PC-3 (cell line): Measurements from ENCODE around the gene MATN1. TPM values are rescaled to one million over a fixed set of nuclear protein-coding genes. Genes with fewer than 3 reads are reported as not detected.

Source experiments
- ATAC-seq: fragments of 200-7000 bp; cut with Tn5 transposase; 2 replicates; pipeline ENCODE4 v1.9.1; 2020; ENCODE audit warnings: mild to moderate bottlenecking, moderate library complexity
- BruUV-seq: library from RNA; stranded (reverse); fragments of 400-500 nt; replicated peaks from 2 replicates; lab custom pipeline; 2021; lab: Mats Ljungman, UMichigan
- CTCF ChIA-PET: fragments of 300-600 bp; sonication (Branson Sonifier 250); formaldehyde crosslinking; loops from one replicate; lab custom pipeline; 2022; ENCODE audit warnings: antibody characterized with exemption; lab: Charles Lee
- POLR2A ChIA-PET: fragments of 300-600 bp; sonication (Branson Sonifier 250); formaldehyde crosslinking; loops from one replicate; lab custom pipeline; 2022; ENCODE audit warnings: antibody characterized with exemption; ENCODE audit not compliant: unreplicated experiment; lab: Charles Lee
- DNase-seq: peaks from one replicate; pipeline ENCODE4 v3.0.0-alpha.2; 2015
- H2AFZ ChIP-seq: fragments of 300-600 bp; sonication (generic); 2 replicates; pipeline ENCODE4 v1.6.0; 2016; ENCODE audit warnings: antibody characterized with exemption, low read length
- H3F3A ChIP-seq: fragments of 300-600 bp; sonication (generic); one replicate; pipeline ENCODE4 v1.6.0; 2017; ENCODE audit warnings: antibody characterized with exemption, low read length, control low read depth, mild to moderate bottlenecking; ENCODE audit not compliant: unreplicated experiment
- H3K27ac ChIP-seq: fragments of 300-600 bp; sonication (generic); 2 replicates; pipeline ENCODE4 v1.5.1; 2016; ENCODE audit warnings: mild to moderate bottlenecking, low read length
- H3K27me3 ChIP-seq: fragments of 300-600 bp; sonication (generic); 2 replicates; pipeline ENCODE4 v1.6.1; 2016; ENCODE audit warnings: low read length, mixed read lengths
- H3K36me3 ChIP-seq: fragments of 300-600 bp; sonication (generic); 2 replicates; pipeline ENCODE4 v1.6.1; 2016; ENCODE audit warnings: low read depth, mixed run types, low read length, mixed read lengths
- H3K4me1 ChIP-seq: fragments of 300-600 bp; sonication (generic); 2 replicates; pipeline ENCODE4 v1.5.1; 2016; ENCODE audit warnings: low read length; ENCODE audit not compliant: insufficient read depth
- H3K4me2 ChIP-seq: fragments of 300-600 bp; sonication (generic); 2 replicates; pipeline ENCODE4 v1.6.0; 2016; ENCODE audit warnings: low read length
- H3K4me3 ChIP-seq: fragments of 300-600 bp; sonication (generic); 2 replicates; pipeline ENCODE4 v1.5.1; 2016; ENCODE audit warnings: mild to moderate bottlenecking, low read length, mixed read lengths
- H3K79me2 ChIP-seq: fragments of 300-600 bp; sonication (generic); 2 replicates; pipeline ENCODE4 v1.6.1; 2017; ENCODE audit warnings: low read length, mixed read lengths
- H3K9ac ChIP-seq: fragments of 300-600 bp; sonication (generic); 2 replicates; pipeline ENCODE4 v1.6.0; 2016; ENCODE audit warnings: mild to moderate bottlenecking, low read length
- H3K9me2 ChIP-seq: fragments of 300-600 bp; sonication (generic); replicated peaks from 2 replicates; pipeline ENCODE4 v1.6.1; 2016; ENCODE audit warnings: mixed run types, low read length, mixed read lengths
- H3K9me3 ChIP-seq: fragments of 300-600 bp; sonication (generic); 2 replicates; pipeline ENCODE4 v1.6.1; 2016; ENCODE audit warnings: low read length, mixed read lengths
- H4K20me1 ChIP-seq: fragments of 300-600 bp; sonication (generic); 2 replicates; pipeline ENCODE4 v1.6.1; 2016; ENCODE audit warnings: low read length, mixed read lengths
- CTCF ChIP-seq: fragments of 300-600 bp; sonication (generic); conservative IDR thresholded peaks from 2 replicates; pipeline ENCODE4 v1.5.1; 2017; ENCODE audit warnings: antibody characterized with exemption, low read depth, mild to moderate bottlenecking, low read length
- EZH2 ChIP-seq: fragments of 300-600 bp; sonication (generic); IDR thresholded peaks from one replicate; pipeline ENCODE4 v1.6.1; 2017; ENCODE audit warnings: antibody characterized with exemption, mild to moderate bottlenecking, low read length; ENCODE audit not compliant: unreplicated experiment
- EZH2phosphoT487 ChIP-seq: fragments of 300-600 bp; sonication (generic); IDR thresholded peaks from 2 replicates; pipeline ENCODE4 v1.6.1; 2018; ENCODE audit warnings: mild to moderate bottlenecking, antibody characterized with exemption, low read length, borderline replicate concordance
- intact Hi-C: fragments of 100-400 bp; cut with micrococcal nuclease; formaldehyde crosslinking; loops from 2 replicates; pipeline ENCODE4 v1.9.0; 2023
- total RNA-seq: library from RNA; depleted of rRNA; stranded (reverse); fragments of >200 nt; gene quantifications from 2 replicates; pipeline ENCODE4 v1.2.3, GENCODE V29; 2014

Gene MATN1
- total RNA-seq, 1 experiment from 2014 or later = not detected

- Histone ChIP-seq H3F3A (no peaks in the 10 kb centered on the region), H3K9ac (no peak overlapping the region), H3K27me3 (no peaks in the 10 kb centered on the region), H3K4me2 (no peak overlapping the region), H3K9me2 (no peaks in the 10 kb centered on the region), H2AFZ (no peak overlapping the region), H3K27ac (no peak overlapping the region), H4K20me1 (no peaks in the 10 kb centered on the region), H3K36me3 (no peaks in the 10 kb centered on the region), H3K79me2 (no peaks in the 10 kb centered on the region), H3K4me1 (peaks cover 18% of the 10 kb centered on the region), H3K4me3 (no peak overlapping the region), H3K9me3 (no peaks in the 10 kb centered on the region)
- BruUV-seq = no TSS peak
- TF ChIP-seq EZH2phosphoT487 (no peak), EZH2 (no peak), CTCF (no peak)
- ATAC-seq (no peak), DNase-seq (no peak)
- ChIA-PET POLR2A (no interaction called here), CTCF (no interaction called here)
- intact Hi-C loops = no loop called here
These were observed 31.9 kb upstream of the MATN1 start for GRCh38 chr1:30755334-30755733.

GRCh38 chr1:30754684-30755171, 31.3 kb upstream of the MATN1 start:
- intact Hi-C loops = no loop called here

More at GRCh38 chr1:30754684-30755171, 31.3 kb upstream of the MATN1 start:
- BruUV-seq = no TSS peak
- Histone ChIP-seq H3K4me1 (peaks cover 18% of the 10 kb centered on the region), H3K9me3 (no peaks in the 10 kb centered on the region), H4K20me1 (no peaks in the 10 kb centered on the region), H3K27ac (no peak overlapping the region), H3K9ac (no peak overlapping the region), H3K27me3 (no peaks in the 10 kb centered on the region), H3K4me3 (no peak overlapping the region), H3K79me2 (no peaks in the 10 kb centered on the region), H3K4me2 (no peak overlapping the region), H2AFZ (no peak overlapping the region), H3K9me2 (no peaks in the 10 kb centered on the region), H3F3A (no peaks in the 10 kb centered on the region), H3K36me3 (no peaks in the 10 kb centered on the region)
- ATAC-seq (no peak), DNase-seq (no peak)
- CTCF ChIA-PET = no interaction called here
- TF ChIP-seq EZH2 = no peak
- no peak for TF ChIP-seq EZH2phosphoT487
- TF ChIP-seq CTCF = no peak
- POLR2A ChIA-PET = no interaction called here
